Aorta (tissue), 5 donors: ENCODE data around the gene CCT4. TPM values are rescaled to one million over a fixed set of nuclear protein-coding genes. Genes with fewer than 3 reads are reported as not detected.

Experiments
- ATAC-seq: fragments of 200-7000 bp; cut with Tn5 transposase; one replicate; pipeline ENCODE4 v1.9.1; 2022; ENCODE audit warnings: moderate library complexity; ENCODE audit not compliant: low FRiP score
- DNase-seq, 2 donors: peaks; one replicate each; pipeline ENCODE4 v3.0.0-alpha.2; 2020
- H3K27ac ChIP-seq, 2 donors: one replicate each; pipeline ENCODE4 v1.5.1; 2013; ENCODE audit warnings: low read length in 2 of 2, mild to moderate bottlenecking in 2 of 2, moderate library complexity in 2 of 2, control low read depth in 1 of 2, inconsistent platforms in 1 of 2, low read depth in 1 of 2
- H3K27me3 ChIP-seq, 2 donors: one replicate each; pipeline ENCODE4 v1.6.1; 2013; ENCODE audit warnings: control low read depth in 1 of 2, low read length in 1 of 2, mild to moderate bottlenecking in 1 of 2, moderate library complexity in 1 of 2; ENCODE audit not compliant: insufficient read depth in 2 of 2, control insufficient read depth in 1 of 2
- H3K36me3 ChIP-seq, 2 donors: one replicate each; pipeline ENCODE4 v1.6.1; 2013; ENCODE audit warnings: control low read depth in 1 of 2, low read length in 1 of 2, mild to moderate bottlenecking in 1 of 2; ENCODE audit not compliant: insufficient read depth in 2 of 2, control insufficient read depth in 1 of 2
- H3K4me1 ChIP-seq, 2 donors: one replicate each; pipeline ENCODE4 v1.6.1; 2013; ENCODE audit warnings: low read length in 2 of 2, control low read depth in 1 of 2, mild to moderate bottlenecking in 1 of 2, moderate library complexity in 1 of 2; ENCODE audit not compliant: insufficient read depth in 2 of 2, control insufficient read depth in 1 of 2
- H3K4me3 ChIP-seq, 2 donors: one replicate each; pipeline ENCODE4 v1.5.1; 2013; ENCODE audit warnings: low read length in 2 of 2, control low read depth in 1 of 2, mild to moderate bottlenecking in 1 of 2
- H3K9me3 ChIP-seq: one replicate; pipeline ENCODE4 v1.6.1; 2013; ENCODE audit warnings: mild to moderate bottlenecking, low read length; ENCODE audit not compliant: control insufficient read depth
- WGBS, 2 donors: extraction: QIAGEN DNeasy Blood & Tissue Kit; methylation state at CpG; one replicate each; pipeline ENCODE4 v1.1.7; 2013; 5-methylcytosine and 5-hydroxymethylcytosine counted together
- intact Hi-C, 2 donors: fragments of 100-400 bp; cut with DNase I; formaldehyde crosslinking; loops; one replicate each; pipeline versions ENCODE4 v1.14.2 to v1.15.0; 2022
- polyA plus RNA-seq, 2 donors: library from polyadenylated mRNA; stranded (reverse); fragments of 200-250 nt; gene quantifications; one replicate each; pipeline ENCODE4 v1.2.3, GENCODE V29; 2013
- total RNA-seq, 2 donors: library from RNA; stranded (reverse); fragmentation: NEBNext Ultra II Directional; extraction: Animal tissue kit (Norgen Biotek cat#: 25700); gene quantifications; one replicate each; pipeline ENCODE4 v1.2.1, GENCODE V29; 2021
- donor health status: healthy with polysubstance abuse.
- donor health status: Bipolar disorder and iron deficiency.
- donor health status: DM: no; HTN: no; CAD: no.
- donor health status: DM: no; HTN: no; CAD: no.
- donor health status: DM: yes; HTN: yes; CAD: no.

The CCT4 gene
- total and polyA plus RNA-seq, 4 donors = 57.0 to 99.1 (median 74.1) TPM

DNA sequence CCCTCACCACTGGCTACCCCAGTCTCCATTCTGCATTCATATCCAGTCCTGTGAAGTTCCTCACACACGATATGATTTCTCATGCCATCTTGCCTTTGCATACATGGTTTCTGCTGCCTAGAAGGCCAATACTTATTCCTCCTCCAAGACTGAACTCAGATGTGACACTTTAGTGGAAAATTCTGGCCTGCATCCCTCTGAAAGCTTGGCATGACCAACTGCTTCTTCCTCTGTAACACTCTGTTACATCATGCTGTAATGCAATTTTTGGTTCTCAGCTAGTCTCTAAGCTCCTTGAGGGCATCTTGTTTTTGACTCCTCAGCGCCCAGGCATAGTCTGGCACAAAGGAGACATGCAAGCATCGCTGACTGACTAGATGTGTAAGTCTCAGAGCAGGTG lies 47.2 kb downstream of the CCT4 start:
- H3K4me1 ChIP-seq = no peaks in the 10 kb centered on the region
- no peaks in the 10 kb centered on the region for H3K9me3 ChIP-seq
- intact Hi-C loops = no loop called here
- H3K27me3 ChIP-seq = no peaks in the 10 kb centered on the region
- DNase-seq = no peak
- H3K4me3 ChIP-seq = no peak overlapping the region
- 93 to 96% methylated on average over 3 of the region's 3 CpGs for WGBS, 2 donors
- H3K36me3 ChIP-seq = peaks cover 0 to 3% of the 10 kb centered on the region in 2 donors
- H3K27ac ChIP-seq = no peak overlapping the region
- no peak for ATAC-seq

DNA sequence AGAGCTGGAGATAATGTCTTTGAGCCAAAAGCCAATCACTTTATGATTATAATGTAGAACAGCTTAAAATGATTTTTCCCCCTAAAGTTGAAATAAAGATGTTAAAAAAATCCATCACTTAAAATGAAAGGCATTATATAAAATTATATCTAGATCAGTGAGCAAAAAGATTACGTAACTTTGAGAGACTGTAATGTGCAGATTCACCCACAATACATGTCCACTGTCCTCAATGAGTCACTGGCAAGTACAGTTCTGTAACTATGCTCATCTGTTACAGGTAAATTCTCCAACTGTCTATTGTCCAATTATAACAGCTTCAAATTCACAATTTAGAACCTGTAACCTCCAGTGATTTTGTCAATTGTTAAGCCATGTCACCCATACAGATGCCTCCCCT lies 53.6 kb downstream of the CCT4 start:
- no peaks in the 10 kb centered on the region for H3K4me1 ChIP-seq
- H3K9me3 ChIP-seq = no peaks in the 10 kb centered on the region
- H3K27me3 ChIP-seq = no peaks in the 10 kb centered on the region
- no peak overlapping the region for H3K4me3 ChIP-seq
- WGBS, 2 donors = 67 to 96% methylated on average over 1 of the region's 1 CpG
- intact Hi-C loops = no loop called here
- DNase-seq (no peak), ATAC-seq (no peak)
- peaks cover 0 to 1% of the 10 kb centered on the region in 2 donors for H3K36me3 ChIP-seq
- no peak overlapping the region for H3K27ac ChIP-seq

DNA sequence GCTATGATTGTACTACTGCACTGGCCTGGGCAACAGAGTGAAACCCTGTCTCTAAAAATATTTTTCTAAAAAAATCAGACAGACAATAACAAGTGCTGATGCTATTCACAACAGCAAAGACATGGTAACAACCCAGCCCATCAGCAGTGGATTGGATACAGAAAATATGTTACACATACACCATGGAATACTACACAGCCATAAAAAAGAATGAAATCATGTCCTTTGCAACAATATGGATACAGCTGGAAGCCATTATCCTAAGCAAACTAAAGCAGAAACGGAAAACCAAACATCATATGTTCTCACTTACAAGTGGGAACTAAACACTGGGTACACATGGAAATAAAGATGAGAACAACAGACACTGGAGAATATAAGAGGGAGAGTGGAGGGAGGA lies 54.5 kb downstream of the CCT4 start:
- H3K9me3 ChIP-seq = no peaks in the 10 kb centered on the region

DNA sequence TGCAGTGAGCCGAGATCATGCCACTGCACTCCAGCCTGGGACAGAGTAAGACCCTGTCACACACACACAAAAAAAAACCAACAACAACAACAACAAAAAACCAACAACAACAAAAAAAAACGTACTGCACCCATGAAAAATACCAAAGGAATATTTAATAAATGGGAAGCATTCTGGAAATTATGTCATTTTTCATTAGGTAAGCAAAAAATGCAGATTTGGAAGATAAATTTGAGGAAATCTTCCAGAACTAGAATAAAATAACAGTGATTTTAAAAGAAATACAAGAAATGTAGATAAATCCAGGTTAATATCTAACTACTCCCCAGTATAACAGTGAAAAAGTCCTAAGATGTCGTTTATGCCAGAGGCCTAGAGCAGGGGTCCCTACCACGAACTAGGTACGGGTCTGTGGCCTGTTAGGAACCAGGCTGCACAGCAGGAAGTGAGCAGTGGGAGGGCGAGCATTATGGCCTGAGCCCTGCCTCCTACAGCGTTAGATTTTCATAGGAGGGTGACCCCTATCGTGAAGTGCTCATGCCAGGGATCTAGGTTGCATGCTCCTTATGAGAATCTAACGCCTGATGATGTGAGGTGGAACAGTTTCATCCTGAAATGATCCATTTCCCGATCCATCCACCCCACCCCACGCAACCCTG lies 56.1 kb downstream of the CCT4 start:
- Histone ChIP-seq H3K9me3 (no peaks in the 10 kb centered on the region), H3K27me3 (no peaks in the 10 kb centered on the region), H3K36me3 (peaks cover 0 to 2% of the 10 kb centered on the region in 2 donors), H3K4me3 (no peak overlapping the region), H3K4me1 (no peaks in the 10 kb centered on the region), H3K27ac (no peak overlapping the region)
- DNase-seq = no peak
- ATAC-seq = no peak
- WGBS, 2 donors = 72 to 75% methylated on average over 11 of the region's 11 CpGs
- intact Hi-C loops = no loop called here

More for the DNA sequence above, 54.5 kb downstream of the CCT4 start:
- no peaks in the 10 kb centered on the region for H3K4me1 ChIP-seq
- no peak overlapping the region for H3K4me3 ChIP-seq
- 92 to 98% methylated on average over 1 of the region's 1 CpG for WGBS, 2 donors
- intact Hi-C loops = no loop called here
- H3K27me3 ChIP-seq = no peaks in the 10 kb centered on the region
- no peak overlapping the region for H3K27ac ChIP-seq
- no peaks in the 10 kb centered on the region for H3K36me3 ChIP-seq
- ATAC-seq (no peak), DNase-seq (no peak)

DNA sequence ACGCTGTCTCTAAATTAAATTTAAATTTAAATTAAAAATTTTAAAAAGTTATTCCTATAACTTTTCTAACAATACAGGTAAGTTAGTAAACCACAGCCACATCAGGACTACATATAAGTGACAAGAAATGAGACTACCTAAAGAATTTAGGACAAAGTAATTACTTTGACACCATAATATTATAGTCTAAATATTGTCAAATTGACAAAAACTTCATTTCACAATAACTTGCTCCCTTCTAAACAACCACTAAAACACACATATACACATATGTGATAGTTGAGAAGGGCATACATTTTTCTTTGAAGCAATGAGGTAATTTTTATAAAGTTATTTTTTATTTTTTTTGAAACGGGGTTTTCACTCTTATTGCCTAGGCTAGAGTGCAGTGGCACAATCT lies 66.2 kb downstream of the CCT4 start:
- Histone ChIP-seq H3K4me1 (no peaks in the 10 kb centered on the region), H3K4me3 (no peak overlapping the region), H3K27me3 (no peaks in the 10 kb centered on the region), H3K36me3 (no peaks in the 10 kb centered on the region), H3K9me3 (no peaks in the 10 kb centered on the region), H3K27ac (no peak overlapping the region)
- intact Hi-C loops = no loop called here
- WGBS, 2 donors = 83 to 89% methylated on average over 2 of the region's 2 CpGs
- DNase-seq = no peak
- ATAC-seq = no peak

Other genes starting within 250 kb of the CCT4 start
- 1 to 10 TPM; 2.4 to 2.5 TPM for gene FAM161A, start 34.6 kb downstream of the CCT4 start, total RNA-seq
- gene FAM161A, start 34.6 kb downstream of the CCT4 start, polyA plus RNA-seq = 1 to 10 TPM in 1 of 2 donors, under 1 TPM in 1; 0.75 to 3.1 TPM
- gene COMMD1, start 17.0 kb upstream of the CCT4 start, total RNA-seq = 10 to 100 TPM; 38.1 to 39.6 TPM
- 10 to 100 TPM; 59.1 to 70.2 TPM for gene COMMD1, start 17.0 kb upstream of the CCT4 start, polyA plus RNA-seq